ENCODE results near the gene SPAG16.
A peak's percentile ranks its signal among the peaks of the same experiment; 100 is the strongest.

Gene SPAG16

GRCh38 chr2:213422211-213422610 lies 137.9 kb downstream of the SPAG16 start:
- 90 to 92% methylated on average over 2 of the region's 2 CpGs for WGBS, 2 experiments
- Histone ChIP-seq H3K4me3 (ENCODE audit: insufficient read depth, low read depth, low read length) (no peak overlapping the region), H3K36me3 (ENCODE audit: control insufficient read depth, insufficient read depth, low read length) (no peaks in the 10 kb centered on the region), H3K4me1 (ENCODE audit: control insufficient read depth, insufficient read depth, low read length) (no peaks in the 10 kb centered on the region), H3K27me3 (ENCODE audit: control insufficient read depth, insufficient read depth, low read length, poor library complexity, severe bottlenecking) (no peaks in the 10 kb centered on the region), H3K9me3 (ENCODE audit: control insufficient read depth, low read length) (no peaks in the 10 kb centered on the region), H3K27ac (ENCODE audit: insufficient read depth, low read depth, low read length, poor library complexity, severe bottlenecking) (no peak overlapping the region)

DNA sequence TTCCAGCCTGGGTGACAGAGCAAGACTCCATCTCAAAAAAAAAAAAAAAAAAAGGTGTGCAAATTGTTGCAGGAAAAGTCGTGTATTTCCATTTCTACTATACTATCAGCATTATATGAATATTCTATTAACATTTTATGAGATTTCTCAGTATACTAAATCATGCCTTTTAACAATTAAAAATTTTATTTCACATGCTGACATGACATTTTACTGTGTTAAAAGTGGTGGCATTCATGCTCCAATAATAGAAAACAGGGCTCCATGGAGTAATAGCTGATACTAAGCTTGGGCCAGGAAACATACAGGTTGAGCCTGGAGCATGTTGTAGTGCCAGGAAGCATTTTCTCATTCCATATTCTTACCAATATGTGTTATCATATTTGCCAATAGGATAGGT lies 141.4 kb downstream of the SPAG16 start:
- H3K9me3 ChIP-seq (ENCODE audit: control insufficient read depth, low read length): no peaks in the 10 kb centered on the region
- no CpG with 5 or more reads among the region's 1 CpG for WGBS, 2 experiments
- no peaks in the 10 kb centered on the region for H3K36me3 ChIP-seq (ENCODE audit: control insufficient read depth, insufficient read depth, low read length)
- H3K4me1 ChIP-seq (ENCODE audit: control insufficient read depth, insufficient read depth, low read length): no peaks in the 10 kb centered on the region
- no peak overlapping the region for H3K4me3 ChIP-seq (ENCODE audit: insufficient read depth, low read depth, low read length)
- no peaks in the 10 kb centered on the region for H3K27me3 ChIP-seq (ENCODE audit: control insufficient read depth, insufficient read depth, low read length, poor library complexity, severe bottlenecking)
- H3K27ac ChIP-seq (ENCODE audit: insufficient read depth, low read depth, low read length, poor library complexity, severe bottlenecking): no peak overlapping the region

GRCh38 chr2:213429516-213429915 lies 145.3 kb downstream of the SPAG16 start:
- Histone ChIP-seq H3K4me3 (ENCODE audit: insufficient read depth, low read depth, low read length) (no peak overlapping the region), H3K36me3 (ENCODE audit: control insufficient read depth, insufficient read depth, low read length) (no peaks in the 10 kb centered on the region), H3K4me1 (ENCODE audit: control insufficient read depth, insufficient read depth, low read length) (no peaks in the 10 kb centered on the region), H3K27me3 (ENCODE audit: control insufficient read depth, insufficient read depth, low read length, poor library complexity, severe bottlenecking) (no peaks in the 10 kb centered on the region), H3K27ac (ENCODE audit: insufficient read depth, low read depth, low read length, poor library complexity, severe bottlenecking) (no peak overlapping the region), H3K9me3 (ENCODE audit: control insufficient read depth, low read length) (no peaks in the 10 kb centered on the region)
- 95% methylated on average over 2 of the region's 2 CpGs for WGBS, 2 experiments

- no peaks in the 10 kb centered on the region for H3K9me3 ChIP-seq (ENCODE audit: control insufficient read depth, low read length)
- no peaks in the 10 kb centered on the region for H3K4me1 ChIP-seq (ENCODE audit: control insufficient read depth, insufficient read depth, low read length)
- H3K27me3 ChIP-seq (ENCODE audit: control insufficient read depth, insufficient read depth, low read length, poor library complexity, severe bottlenecking): no peaks in the 10 kb centered on the region
- H3K36me3 ChIP-seq (ENCODE audit: control insufficient read depth, insufficient read depth, low read length): no peaks in the 10 kb centered on the region
- no peak overlapping the region for H3K4me3 ChIP-seq (ENCODE audit: insufficient read depth, low read depth, low read length)
- WGBS, 2 experiments: 91 to 94% methylated on average over 2 of the region's 2 CpGs
- no peak overlapping the region for H3K27ac ChIP-seq (ENCODE audit: insufficient read depth, low read depth, low read length, poor library complexity, severe bottlenecking)
These were observed 159.7 kb downstream of the SPAG16 start for GRCh38 chr2:213443921-213444320.

GRCh38 chr2:213451542-213452239 lies 167.4 kb downstream of the SPAG16 start:
- Histone ChIP-seq H3K9me3 (ENCODE audit: control insufficient read depth, low read length) (no peaks in the 10 kb centered on the region), H3K27me3 (ENCODE audit: control insufficient read depth, insufficient read depth, low read length, poor library complexity, severe bottlenecking) (no peaks in the 10 kb centered on the region), H3K27ac (ENCODE audit: insufficient read depth, low read depth, low read length, poor library complexity, severe bottlenecking) (peak overlapping the region; percentile 54), H3K4me3 (ENCODE audit: insufficient read depth, low read depth, low read length) (no peak overlapping the region), H3K36me3 (ENCODE audit: control insufficient read depth, insufficient read depth, low read length) (no peaks in the 10 kb centered on the region), H3K4me1 (ENCODE audit: control insufficient read depth, insufficient read depth, low read length) (peaks cover 5% of the 10 kb centered on the region)
- 72 to 78% methylated on average over 8 to 9 of the region's 12 CpGs for WGBS, 2 experiments

DNA sequence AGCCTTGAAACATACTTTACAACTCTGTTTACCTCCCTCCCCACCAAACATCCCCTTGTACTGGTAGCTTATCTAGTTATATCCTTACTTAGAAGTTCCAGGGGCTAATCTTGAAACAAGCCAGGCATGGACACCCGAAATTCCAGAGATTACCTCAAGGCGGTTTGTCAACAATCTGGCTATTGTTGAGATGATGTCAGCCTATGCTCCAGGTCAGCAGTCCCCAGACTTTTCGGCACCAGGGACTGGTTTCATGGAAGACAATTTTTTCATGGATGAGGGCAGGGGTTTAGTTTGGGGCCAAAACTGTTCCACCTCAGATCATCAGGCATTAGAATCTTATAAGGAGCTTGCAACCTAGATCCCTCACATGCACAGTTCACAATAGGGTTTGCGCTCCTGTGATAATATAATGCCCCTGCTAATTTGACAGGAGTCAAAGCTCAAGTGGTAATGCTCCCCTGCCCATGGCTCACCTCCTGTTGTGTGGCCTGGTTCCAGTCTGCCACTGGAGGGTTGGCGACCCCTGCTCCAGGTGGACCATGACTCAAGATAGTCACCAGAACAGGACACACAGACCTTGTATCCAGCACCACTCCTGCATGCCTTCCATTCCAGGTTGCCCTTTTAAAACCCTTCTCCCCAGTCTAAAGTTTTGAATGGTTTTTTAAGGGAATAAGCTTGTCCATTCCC lies 171.2 kb downstream of the SPAG16 start:
- Histone ChIP-seq H3K36me3 (ENCODE audit: control insufficient read depth, insufficient read depth, low read length) (no peaks in the 10 kb centered on the region), H3K27me3 (ENCODE audit: control insufficient read depth, insufficient read depth, low read length, poor library complexity, severe bottlenecking) (no peaks in the 10 kb centered on the region), H3K4me3 (ENCODE audit: insufficient read depth, low read depth, low read length) (no peak overlapping the region), H3K27ac (ENCODE audit: insufficient read depth, low read depth, low read length, poor library complexity, severe bottlenecking) (no peak overlapping the region), H3K4me1 (ENCODE audit: control insufficient read depth, insufficient read depth, low read length) (peaks cover 5% of the 10 kb centered on the region), H3K9me3 (ENCODE audit: control insufficient read depth, low read length) (no peaks in the 10 kb centered on the region)
- WGBS, 2 experiments: 89 to 93% methylated on average over 5 of the region's 5 CpGs

DNA sequence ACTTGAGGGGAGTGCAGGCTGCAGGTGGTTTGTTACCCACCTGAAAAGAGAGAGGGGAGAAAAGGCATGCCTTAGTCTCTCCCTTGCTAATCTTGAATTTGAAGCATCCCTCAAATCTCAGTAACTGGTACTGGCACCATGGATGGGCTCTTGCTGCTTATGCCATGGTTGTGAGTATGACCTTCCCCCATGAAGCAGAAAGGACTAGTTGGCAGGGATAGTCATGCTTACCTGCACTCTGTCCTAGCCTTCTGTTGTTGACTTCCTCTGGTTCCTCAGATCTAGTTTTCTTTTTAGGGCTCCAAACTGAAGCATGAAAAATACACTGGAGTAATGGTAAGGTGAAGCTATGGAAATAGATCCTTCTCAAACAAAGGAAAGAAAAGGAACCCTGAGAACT lies 191.2 kb downstream of the SPAG16 start:
- H3K4me3 ChIP-seq (ENCODE audit: insufficient read depth, low read depth, low read length): no peak overlapping the region
- H3K36me3 ChIP-seq (ENCODE audit: control insufficient read depth, insufficient read depth, low read length): no peaks in the 10 kb centered on the region
- no peak overlapping the region for H3K27ac ChIP-seq (ENCODE audit: insufficient read depth, low read depth, low read length, poor library complexity, severe bottlenecking)
- no peaks in the 10 kb centered on the region for H3K9me3 ChIP-seq (ENCODE audit: control insufficient read depth, low read length)
- no peaks in the 10 kb centered on the region for H3K4me1 ChIP-seq (ENCODE audit: control insufficient read depth, insufficient read depth, low read length)
- H3K27me3 ChIP-seq (ENCODE audit: control insufficient read depth, insufficient read depth, low read length, poor library complexity, severe bottlenecking): no peaks in the 10 kb centered on the region

DNA sequence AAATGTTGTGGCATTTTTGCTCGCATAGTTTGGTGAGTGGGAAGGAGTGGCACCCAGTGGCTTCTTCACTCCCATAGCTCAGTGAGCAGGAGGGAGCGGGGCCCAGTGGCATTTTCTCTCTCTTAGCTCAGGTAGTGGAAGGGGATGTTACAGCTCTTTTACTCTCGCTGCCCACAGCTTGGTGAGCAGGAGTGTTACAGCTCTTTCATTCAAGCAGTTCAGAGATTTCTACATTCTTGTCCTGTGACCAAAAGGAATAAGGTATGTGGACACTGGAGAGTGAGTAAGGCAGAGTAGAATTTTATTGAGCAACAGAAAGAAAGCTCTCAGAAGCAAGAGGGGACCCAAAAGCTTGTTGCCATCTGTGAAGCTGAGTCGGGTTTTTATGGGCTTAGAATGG lies 192.4 kb downstream of the SPAG16 start:
- WGBS, 2 experiments: 94 to 95% methylated on average over 4 of the region's 4 CpGs

GRCh38 chr2:213490087-213490486 lies 205.8 kb downstream of the SPAG16 start:
- Histone ChIP-seq H3K4me1 (ENCODE audit: control insufficient read depth, insufficient read depth, low read length) (no peaks in the 10 kb centered on the region), H3K27me3 (ENCODE audit: control insufficient read depth, insufficient read depth, low read length, poor library complexity, severe bottlenecking) (no peaks in the 10 kb centered on the region), H3K9me3 (ENCODE audit: control insufficient read depth, low read length) (no peaks in the 10 kb centered on the region), H3K36me3 (ENCODE audit: control insufficient read depth, insufficient read depth, low read length) (no peaks in the 10 kb centered on the region), H3K4me3 (ENCODE audit: insufficient read depth, low read depth, low read length) (no peak overlapping the region), H3K27ac (ENCODE audit: insufficient read depth, low read depth, low read length, poor library complexity, severe bottlenecking) (no peak overlapping the region)

More for the DNA sequence above, 192.4 kb downstream of the SPAG16 start:
- Histone ChIP-seq H3K27me3 (ENCODE audit: control insufficient read depth, insufficient read depth, low read length, poor library complexity, severe bottlenecking) (no peaks in the 10 kb centered on the region), H3K4me3 (ENCODE audit: insufficient read depth, low read depth, low read length) (no peak overlapping the region), H3K9me3 (ENCODE audit: control insufficient read depth, low read length) (no peaks in the 10 kb centered on the region), H3K27ac (ENCODE audit: insufficient read depth, low read depth, low read length, poor library complexity, severe bottlenecking) (no peak overlapping the region), H3K4me1 (ENCODE audit: control insufficient read depth, insufficient read depth, low read length) (no peaks in the 10 kb centered on the region), H3K36me3 (ENCODE audit: control insufficient read depth, insufficient read depth, low read length) (no peaks in the 10 kb centered on the region)

DNA sequence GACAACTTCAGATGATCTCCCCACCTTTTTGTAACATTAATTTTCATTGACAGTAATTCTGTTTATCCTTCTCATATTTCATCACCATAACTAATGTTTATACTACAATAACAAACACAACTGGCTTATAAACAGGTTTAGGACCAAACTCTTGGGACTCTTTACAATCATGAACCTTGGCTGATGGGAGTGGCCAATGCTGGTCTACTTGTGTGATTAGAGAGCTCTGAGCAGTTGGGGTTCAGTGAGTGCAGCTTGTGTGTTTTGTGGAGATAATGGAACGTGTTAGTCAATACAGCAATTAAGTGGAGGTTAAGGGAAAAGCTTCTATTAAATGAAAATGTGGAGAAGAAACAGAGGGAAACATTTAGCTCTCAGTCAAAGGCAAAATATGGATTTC lies 207.1 kb downstream of the SPAG16 start:
- 85 to 92% methylated on average over 1 of the region's 1 CpG for WGBS, 2 experiments
- Histone ChIP-seq H3K27me3 (ENCODE audit: control insufficient read depth, insufficient read depth, low read length, poor library complexity, severe bottlenecking) (no peaks in the 10 kb centered on the region), H3K27ac (ENCODE audit: insufficient read depth, low read depth, low read length, poor library complexity, severe bottlenecking) (no peak overlapping the region), H3K4me3 (ENCODE audit: insufficient read depth, low read depth, low read length) (no peak overlapping the region), H3K36me3 (ENCODE audit: control insufficient read depth, insufficient read depth, low read length) (no peaks in the 10 kb centered on the region), H3K4me1 (ENCODE audit: control insufficient read depth, insufficient read depth, low read length) (no peaks in the 10 kb centered on the region), H3K9me3 (ENCODE audit: control insufficient read depth, low read length) (no peaks in the 10 kb centered on the region)
